Vagina (tissue), 2 donors: ENCODE results near the gene CHRM1.

Experiments
- CTCF ChIP-seq, 3 experiments: fragments of 450-650 bp in 2 of 3; fragments of 200-600 bp in 1 of 3; sonication (generic) in 1 of 3; IDR thresholded peaks; one replicate each; pipeline ENCODE4 v1.5.1; 2017 to 2019; ENCODE audit warnings: antibody characterized with exemption in 3 of 3, mild to moderate bottlenecking in 2 of 3, moderate library complexity in 2 of 3
- POLR2A ChIP-seq, 2 donors: fragments of 450-650 bp; IDR thresholded peaks; one replicate each; pipeline ENCODE4 v1.6.1; 2017; ENCODE audit warnings: antibody characterized with exemption in 2 of 2, mild to moderate bottlenecking in 2 of 2, moderate library complexity in 2 of 2
- POLR2AphosphoS5 ChIP-seq, 2 donors: sonication (generic); formaldehyde crosslinking; IDR thresholded peaks; one replicate each; pipeline ENCODE4 v1.9.0; 2017; ENCODE audit warnings: antibody characterized with exemption in 2 of 2, mild to moderate bottlenecking in 2 of 2, low read depth in 1 of 2; ENCODE audit not compliant: insufficient read depth in 1 of 2

DNA sequence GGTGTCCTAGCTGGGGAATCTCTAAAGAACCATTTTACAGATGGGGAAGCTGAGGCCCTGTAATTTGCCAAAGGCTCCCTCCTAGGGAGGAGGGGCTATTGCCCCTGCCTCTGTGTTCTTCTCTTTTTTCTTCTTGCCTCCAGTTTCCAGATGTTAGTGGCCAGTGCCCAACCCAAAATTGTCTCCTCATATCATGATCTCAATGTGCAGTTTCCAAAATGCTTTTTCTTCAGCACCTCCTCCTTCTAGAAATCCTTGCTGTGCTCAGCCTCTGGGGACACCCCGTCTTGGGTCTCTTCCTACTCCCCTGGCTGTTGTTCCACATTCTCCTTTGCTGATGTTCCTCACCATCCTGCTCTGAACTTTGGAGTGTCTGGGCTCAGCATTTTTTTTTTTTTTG is 9.5 kb upstream of the CHRM1 start:
- TF ChIP-seq CTCF (IDR thresholded peaks at IDR 0.05) (no peak), POLR2A (IDR thresholded peaks at IDR 0.05) (no peak), POLR2AphosphoS5 (IDR thresholded peaks at IDR 0.05; ENCODE audit: insufficient read depth in 1 of 2, low read depth in 1 of 2) (no peak)
